ENCODE results near the gene HCAR1.

HCAR1 gene, protein sequence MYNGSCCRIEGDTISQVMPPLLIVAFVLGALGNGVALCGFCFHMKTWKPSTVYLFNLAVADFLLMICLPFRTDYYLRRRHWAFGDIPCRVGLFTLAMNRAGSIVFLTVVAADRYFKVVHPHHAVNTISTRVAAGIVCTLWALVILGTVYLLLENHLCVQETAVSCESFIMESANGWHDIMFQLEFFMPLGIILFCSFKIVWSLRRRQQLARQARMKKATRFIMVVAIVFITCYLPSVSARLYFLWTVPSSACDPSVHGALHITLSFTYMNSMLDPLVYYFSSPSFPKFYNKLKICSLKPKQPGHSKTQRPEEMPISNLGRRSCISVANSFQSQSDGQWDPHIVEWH

DNA sequence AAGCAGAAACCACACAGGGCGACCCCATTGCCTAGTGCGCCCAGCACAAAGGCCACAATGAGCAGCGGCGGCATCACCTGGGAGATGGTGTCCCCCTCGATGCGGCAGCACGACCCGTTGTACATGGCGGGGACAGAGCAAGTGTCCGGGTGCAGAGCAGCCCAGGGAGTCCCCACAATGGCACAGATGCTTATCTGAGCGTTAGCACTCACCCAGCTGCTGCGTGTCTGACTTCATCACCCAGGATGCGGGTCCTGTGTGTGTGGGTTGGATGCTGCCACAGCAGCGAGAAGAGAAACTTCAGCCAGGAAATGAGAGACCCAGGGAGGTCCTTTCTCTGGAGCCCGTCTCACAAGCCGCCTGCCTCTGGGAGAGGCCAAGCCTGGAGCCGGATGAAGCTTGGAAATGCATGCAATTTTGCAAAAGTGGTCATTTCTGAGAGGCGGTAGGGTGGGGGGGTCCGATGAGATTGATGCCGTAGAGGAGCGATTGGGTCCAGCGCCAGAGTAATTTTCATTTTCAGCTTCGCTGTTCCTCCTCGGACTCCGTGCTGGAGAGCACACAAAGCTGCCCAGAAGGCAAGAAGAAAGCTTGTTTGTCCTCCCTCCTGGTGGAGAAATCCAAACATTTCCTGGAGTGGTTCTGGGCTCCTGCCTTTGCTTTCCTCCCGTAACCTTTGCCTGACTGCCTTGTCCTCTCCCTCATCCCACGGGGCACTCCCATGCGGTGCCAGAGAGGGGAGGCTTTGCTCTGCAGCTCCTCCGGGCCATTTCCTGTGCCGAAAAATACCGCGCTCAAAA, at the start of gene HCAR1:
Gene HCAR1 (minus strand): TSS at position 630 of the 800 bp plus-strand sequence. CDS start 505 bp downstream, at position 125.
- DNase-seq = no peak

DNA sequence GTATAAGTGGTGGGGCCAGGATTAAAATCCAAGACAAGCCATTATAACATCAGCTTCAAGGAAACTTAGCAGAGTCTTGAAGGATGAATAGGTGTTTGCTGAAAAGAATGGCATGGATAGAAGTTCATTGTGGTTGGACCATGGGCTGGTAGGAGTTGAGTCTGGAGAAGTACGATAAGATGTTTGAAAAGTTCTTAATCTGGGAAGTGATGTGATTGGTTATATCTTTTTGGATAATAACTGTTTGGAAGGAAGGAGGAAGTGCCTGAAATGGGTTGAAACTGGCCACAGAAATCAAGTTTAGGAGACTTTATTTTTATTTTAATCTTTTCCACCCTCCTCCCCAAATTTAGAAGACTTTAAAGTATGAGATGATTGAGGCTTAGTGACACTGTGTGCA, 26.9 kb upstream of the HCAR1 start:
- no peak for DNase-seq

DNA sequence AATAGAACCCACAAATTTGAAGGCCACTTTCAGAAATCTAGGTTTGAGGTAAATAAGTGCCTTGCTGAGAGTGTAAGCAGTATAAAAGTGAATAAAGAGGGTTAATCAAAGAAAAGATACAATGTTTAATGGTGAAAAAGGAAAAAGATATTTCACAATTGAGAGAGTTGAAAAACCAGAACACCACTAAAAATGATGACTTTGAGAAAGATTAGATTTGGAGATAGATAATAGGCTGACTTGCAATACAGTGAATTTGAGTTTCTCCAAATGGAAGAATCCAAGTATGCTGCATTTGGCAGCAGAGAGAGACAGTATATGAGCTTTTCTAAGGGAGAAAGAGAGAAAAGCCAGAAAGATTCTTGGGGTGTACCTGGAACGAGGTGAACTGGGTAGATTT, 24.1 kb upstream of the HCAR1 start:
- no peak for DNase-seq

DNA sequence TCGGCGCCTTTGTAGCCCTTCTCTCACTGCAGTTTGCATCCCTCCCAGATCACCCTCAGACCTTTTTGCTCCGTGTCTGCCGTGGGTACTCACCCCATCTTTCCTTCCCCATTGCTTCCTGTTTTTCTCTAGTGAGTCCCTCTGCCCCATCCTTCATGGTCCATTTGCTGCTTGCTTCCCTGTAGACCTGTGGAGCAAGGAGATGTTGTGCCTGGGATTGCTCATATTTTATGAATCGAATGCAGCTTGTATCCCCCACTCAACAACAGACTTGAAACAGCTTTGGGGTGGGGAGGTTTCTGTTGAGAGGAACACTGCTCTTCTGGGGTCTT, 22.6 kb upstream of the HCAR1 start:
- DNase-seq = no peak

DNA sequence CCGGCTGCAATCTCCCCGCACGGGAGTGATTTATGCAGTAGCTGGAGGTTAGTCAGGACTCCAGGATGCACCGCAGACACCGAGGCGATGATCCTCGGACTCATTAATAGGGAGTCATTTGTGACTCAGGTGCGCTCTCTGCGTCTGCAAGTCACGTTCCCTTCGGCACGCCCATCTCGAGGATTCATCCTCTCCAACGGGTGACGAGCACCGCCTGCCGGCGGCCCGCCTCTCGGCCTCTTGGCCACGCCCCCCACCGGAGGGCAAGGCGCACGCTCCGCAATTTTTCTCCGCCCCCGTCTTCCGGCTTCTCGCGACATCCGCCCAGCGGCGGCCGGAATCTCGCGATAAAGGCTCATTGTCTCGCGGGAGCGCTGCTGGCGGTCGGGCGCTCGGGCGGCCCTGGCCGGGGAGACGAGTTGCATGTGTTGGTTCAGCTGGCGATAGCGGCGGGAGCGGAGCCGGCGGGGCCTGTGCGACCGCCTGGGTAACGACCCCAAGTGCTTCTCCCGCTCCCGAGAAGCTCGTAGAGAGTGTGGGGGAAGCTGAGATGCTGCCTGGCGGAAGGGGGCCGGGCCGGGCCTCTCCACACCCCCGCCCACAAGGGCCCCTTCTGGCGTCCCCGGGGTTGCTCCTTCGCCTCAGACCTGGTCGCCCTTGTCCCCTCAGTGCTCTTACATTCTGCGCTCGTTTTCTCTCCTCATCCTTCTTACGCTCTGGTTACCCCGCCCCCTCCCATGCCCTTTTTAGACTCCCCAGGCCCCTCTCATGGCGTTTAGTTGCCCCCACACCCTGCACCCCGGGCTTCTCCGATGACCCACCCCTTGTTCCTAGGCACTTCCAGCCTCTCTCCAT, 22.0 kb upstream of the HCAR1 start, which contains the start of gene DENR:
Gene DENR (plus strand): TSS at position 361 of the 855 bp plus-strand sequence. CDS start 878 bp downstream, outside the sequence.
- DNase-seq = peak; percentile 98 to 99

DNA sequence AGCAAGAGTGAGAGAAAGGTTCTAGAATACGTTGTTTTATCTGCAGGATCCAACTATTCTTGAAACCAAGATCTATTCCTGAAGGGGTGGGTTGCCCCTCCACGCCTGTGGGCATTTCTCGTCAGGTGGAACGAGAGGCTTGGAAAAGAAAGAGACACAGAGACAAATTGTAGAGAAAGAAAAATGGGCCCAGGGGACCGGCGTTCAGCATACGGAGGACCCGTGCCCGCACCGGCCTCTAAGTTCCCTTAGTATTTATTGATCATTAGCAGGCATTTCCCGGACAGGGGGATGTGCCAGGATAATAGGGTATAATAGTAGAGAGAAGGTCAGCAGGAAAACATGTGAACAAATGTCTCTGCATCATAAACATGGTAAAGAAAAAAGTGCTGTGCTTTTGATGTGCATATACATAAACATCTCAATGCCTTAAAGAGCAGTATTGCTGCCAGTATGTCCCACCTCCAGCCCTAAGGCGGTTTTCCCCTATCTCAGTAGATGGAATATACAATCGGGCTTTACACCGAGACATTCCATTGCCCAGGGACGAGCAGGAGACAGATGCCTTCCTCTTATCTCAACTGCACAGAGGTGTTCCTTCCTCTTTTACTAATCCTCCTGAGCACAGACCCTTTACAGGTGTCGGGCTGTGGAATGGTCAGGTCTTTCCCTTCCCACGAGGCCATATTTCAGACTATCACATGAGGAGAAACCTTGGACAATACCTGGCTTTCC, 20.3 kb upstream of the HCAR1 start:
- peak in 1 of 2 experiments; percentile 30 for DNase-seq

DNA sequence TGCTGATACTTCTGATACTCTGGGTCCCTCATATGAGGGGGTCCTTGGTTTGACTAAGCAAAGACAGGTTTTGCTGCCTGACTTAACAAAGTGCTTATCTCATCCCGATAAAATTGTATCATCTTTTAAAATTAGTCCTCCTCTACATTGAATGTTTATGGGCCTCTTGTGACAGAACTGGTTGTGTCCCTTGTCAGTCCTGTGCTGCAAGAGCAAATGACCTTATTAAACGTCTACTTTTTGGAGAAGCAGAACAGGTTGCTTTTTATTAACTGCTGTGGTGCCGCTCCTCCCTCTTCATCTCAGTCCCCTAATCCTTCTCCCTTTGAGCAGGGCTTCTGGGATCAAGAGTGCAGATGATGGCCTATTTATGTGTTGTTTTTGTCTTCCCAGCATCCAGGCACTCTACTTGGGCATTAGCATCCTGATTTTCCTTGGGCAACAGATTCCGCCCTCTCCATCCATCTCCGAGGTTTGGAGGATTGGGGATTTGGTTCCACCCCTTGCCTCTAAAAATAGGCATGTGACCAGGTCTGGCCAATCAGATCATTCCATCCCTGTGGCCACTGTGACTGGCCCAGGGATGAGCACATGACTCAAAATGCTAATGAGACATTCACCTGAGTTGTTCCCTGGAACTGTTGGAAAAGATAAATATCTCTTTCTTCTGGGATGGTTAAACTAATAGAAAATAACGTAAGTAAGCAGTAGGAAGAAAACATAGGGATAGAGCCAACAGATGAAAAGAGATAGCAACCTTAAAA, 19.1 kb upstream of the HCAR1 start:
- DNase-seq = no peak

DNA sequence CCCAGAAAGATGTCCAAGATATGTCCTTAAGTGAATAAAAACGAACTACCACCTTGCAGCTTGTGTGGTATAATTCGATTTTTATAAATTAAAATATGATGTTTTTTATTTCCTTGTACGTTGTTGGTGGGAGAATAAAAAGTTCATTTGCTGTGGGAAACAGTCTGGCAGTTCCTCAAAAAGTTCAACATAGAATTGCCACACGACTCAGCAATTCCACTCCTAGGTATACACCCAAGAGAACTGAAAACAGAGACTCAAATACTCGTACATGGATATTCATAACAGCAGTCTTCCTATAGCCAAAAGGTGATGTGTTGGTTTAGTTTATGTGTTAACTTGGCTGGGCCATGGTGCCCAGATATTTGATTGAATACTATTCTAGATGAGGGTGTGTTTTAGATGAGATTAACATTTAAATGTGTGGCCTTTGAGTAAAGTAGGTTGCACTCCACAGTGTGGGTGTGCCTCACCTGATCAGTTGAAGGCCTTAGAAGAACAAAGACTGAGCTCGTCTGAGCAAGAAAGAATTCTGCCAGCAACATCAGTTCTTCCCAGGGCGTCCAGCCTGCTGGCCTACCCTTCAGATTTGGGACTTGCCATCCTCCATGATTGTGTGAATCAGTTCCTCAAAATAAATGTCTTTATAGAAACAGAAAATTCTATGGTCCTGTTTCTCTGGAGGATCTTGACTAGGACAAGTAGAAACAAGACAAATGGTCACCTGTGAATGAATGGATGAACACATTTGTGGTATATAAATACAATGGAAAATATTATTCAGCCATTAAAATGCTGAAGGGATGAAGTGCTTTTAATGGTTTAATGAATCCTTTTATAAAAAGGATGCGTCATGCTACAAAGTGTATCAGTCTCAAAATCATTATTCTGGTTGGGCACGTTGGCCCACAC, 16.8 kb upstream of the HCAR1 start:
- no peak for DNase-seq

DNA sequence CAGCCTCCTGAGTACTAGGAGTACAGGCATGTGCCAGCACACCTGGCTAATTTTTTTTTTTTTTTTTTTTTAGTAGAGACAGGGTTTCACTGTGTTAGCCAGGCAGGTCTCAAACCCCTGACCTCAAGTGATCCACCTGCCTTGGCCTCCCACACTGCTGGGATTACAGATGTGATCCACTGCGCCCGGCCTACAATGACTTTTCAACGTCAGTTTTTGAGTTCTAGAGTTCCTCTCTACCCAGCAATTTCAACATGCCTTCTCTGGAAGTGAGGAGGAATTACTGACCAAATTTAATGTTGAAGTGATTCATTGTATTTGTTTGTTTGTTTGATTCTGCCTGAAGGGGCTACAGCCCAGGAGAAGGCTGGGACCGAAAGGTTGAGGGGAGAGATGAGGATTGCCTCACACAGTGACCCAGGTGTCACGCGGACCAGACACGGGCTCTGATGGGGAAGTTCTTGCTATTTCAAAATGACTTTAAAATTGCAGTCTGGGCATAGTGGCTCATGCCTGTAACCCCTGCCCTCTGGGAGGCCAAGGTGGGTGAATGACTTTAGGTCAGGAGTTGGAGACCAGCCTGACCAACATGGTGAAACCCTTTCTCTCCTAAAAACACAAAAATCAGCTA, 13.4 kb upstream of the HCAR1 start:
- DNase-seq = no peak

DNA sequence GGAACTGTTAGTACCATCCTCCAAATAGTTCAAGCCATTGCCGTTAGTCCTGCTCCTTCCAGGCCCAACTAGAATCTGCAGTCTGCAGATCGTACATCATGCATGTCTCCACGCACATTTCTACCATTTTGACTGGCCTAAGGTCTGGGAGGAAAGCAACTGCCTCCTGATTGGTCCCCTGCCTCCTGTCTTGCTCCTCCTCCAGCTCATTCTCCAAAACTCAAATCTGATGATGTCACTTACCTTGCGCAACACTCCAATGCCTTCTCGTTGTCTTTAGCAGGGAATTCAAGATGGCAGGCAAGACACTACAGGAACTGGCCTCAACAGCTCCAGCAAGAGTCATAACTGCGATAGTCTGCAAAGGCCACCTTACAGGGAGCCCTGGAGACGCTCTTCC, 9.7 kb upstream of the HCAR1 start:
- DNase-seq = no peak

DNA sequence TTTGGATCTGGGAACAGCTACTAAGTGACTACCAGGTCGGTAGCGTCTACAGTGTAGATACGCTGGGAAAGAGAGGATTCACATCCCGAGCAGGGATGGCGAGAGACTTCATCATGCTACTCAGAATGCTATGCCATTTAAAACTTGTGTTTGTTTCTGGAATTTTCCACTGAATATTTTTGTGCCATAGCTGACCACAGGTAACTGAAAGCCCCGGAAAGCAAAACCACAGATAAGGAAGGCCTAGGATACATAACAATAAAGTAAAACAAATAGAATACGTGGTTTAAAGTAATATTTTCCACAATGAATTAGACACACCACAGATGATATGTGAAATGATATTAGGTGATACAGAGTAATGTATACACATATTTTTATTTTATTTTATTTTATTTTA, 7.9 kb upstream of the HCAR1 start:
- no peak for DNase-seq

DNA sequence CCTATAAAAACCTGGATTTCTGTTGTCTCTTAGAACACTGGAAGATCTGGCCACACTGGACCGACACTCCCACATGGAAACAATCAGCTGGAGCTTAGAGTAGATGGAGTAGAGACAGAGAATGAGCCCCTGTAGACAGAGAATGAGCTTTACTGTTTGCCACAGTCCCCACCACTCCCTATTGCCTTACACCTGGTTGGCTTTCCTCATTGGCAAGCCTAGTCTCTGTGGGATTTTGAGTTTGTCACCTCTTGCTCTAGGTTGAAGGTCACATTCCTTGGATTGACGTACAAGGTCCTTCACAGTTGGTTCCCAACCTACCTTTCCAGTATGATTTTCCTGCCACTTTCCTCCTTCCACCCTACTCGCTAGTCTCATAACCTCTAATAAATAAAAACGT, 2.0 kb upstream of the HCAR1 start:
- no peak for DNase-seq

DNA sequence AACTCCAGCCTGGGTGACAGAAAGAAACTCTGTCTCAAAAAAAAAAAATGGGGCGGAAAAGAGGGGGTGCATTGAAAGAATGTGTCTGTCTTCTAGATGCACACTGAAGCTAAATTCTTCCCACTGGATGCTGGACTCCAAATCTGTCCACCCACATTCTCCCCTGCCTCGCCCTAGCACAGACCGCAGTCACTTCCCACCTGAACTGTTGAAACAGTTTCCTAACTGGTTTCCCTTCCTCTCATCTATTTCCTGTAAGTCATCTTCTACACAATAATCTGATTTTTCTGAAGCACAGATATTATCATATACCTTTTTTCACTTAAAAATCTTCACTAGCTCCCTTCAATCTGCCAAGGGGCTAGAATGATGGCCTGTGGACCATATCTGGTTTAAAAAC, 1.5 kb upstream of the HCAR1 start:
- no peak for DNase-seq

DNA sequence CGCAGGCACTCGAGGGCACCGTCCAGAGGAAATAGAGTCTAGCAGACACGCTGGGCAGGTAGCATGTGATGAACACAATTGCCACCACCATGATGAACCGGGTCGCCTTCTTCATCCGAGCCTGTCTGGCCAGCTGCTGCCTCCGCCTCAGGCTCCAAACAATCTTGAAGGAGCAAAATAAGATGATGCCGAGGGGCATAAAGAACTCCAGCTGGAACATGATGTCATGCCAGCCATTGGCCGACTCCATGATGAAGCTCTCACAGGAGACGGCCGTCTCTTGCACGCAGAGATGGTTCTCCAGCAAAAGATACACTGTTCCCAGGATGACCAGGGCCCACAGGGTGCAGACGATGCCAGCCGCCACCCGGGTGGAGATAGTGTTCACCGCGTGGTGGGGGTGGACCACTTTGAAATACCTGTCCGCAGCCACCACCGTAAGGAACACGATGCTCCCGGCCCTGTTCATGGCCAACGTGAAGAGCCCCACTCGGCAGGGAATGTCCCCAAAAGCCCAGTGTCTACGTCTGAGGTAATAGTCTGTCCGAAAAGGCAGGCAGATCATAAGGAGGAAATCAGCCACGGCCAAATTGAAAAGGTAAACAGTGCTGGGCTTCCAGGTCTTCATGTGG, 945 bp downstream of the HCAR1 start:
- no peak for DNase-seq

DNA sequence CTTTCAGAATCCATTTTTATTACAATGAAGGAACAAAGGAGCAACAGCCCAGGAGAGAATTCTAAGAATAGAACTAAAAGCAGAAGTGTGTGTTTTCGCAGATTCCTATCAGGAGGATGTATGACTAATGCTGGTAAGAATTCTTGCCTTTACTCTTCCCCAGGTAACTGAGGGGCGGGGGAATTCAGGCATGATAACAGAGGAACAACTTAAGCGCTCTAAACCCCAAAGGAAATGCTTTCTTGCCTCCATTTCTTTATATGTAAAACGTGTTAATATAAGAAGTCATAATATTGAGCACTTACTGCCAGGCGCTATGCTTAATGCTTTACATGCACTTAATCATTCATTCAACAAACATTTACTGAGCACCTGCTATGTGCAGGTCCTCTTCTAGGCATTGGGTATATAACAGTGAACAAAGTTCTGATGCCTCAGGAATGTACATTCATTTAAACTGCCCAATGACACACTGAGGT, 4.5 kb downstream of the HCAR1 start:
- no peak for DNase-seq

DNA sequence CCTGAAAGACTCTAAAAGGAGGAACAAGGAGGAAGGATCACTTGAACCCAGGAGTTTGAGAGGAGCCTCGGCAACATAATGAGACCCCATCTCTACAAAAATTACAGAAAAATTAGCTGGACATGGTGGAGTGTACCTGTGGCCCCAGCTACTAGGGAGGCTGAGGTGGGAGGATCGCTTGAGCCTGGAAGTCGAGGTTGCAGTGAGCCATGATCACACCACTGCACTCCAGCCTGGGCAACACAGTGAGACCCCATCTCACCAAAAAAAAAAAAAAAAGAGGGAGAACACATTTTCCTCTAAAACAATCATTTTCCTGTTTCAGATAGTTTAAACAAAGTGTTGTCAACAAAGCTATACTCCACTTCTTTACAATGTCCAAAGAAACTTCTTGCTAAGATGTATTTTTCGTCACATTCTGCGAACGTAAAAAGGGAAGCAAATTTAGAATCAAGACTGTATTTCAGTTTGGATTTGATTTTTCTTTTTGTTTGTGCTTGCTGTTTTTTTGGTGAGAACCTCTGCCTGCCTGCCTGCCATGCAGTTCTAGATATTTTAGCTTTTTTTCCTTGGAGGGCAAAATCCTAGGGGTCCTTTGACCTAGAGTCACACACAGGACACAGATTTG, 5.1 kb downstream of the HCAR1 start:
- no peak for DNase-seq

DNA sequence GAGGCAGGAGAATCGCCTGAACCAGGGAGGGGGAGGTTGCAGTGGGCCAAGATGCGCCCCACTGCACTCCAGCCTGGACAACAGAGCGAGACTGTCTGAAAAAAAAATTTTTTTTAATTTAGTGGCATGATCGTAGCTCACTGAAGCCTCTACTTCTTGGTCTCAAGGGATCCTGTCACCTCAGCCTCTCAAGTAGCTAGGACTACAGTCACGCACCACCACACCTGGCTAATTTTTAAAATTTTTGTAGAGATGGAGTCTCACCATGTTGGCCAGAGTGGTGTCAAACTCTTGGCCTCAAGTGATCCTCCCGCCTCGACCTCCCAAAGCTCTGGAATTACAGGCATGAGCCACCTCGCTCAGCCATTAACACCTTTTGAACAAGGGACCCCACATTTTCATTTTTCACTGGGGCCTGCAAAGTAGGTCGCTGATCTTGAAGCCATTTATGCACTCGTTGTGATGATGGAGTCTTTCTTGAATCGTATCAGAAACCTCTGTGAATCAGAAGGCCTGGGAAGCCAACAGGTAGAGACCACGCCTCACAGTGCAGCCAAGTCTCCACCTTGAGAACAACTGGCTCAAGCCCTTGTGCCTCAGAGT, 5.9 kb downstream of the HCAR1 start:
- DNase-seq = no peak

DNA sequence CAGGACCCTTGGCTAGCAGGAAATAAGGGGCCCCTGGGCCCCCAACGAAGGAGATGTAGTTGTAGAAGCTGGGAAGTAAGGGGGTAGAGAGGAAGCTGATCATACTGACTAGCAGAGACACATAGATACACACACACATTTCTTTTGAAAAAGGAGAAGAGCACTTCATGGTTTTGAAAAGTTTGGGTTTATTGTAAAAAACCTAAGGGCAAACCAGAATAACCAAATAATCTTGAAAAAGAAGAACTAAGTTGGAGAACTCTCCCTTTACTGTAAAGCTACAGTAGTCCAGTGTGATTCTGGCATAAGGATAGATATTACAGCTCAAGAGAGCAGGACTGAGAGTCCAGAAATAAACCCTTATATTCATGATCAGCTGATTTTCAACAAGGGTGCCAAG, 8.3 kb downstream of the HCAR1 start:
- DNase-seq = no peak

All from NCI-H187 (cell line).